VCaP (cell line): Measurements from ENCODE around the gene ZMYM4.

Experiments
- H3K27ac ChIP-seq: fragments of 450-650 bp; 2 replicates; pipeline ENCODE4 v1.5.1; 2017
- TF ChIP-seq, protein P1 (sequence below): fragments of 450-650 bp; conservative IDR thresholded peaks from 2 replicates; pipeline ENCODE4 v1.5.1; 2017; ENCODE audit warnings: mild to moderate bottlenecking, moderate library complexity

The ZMYM4 gene

DNA sequence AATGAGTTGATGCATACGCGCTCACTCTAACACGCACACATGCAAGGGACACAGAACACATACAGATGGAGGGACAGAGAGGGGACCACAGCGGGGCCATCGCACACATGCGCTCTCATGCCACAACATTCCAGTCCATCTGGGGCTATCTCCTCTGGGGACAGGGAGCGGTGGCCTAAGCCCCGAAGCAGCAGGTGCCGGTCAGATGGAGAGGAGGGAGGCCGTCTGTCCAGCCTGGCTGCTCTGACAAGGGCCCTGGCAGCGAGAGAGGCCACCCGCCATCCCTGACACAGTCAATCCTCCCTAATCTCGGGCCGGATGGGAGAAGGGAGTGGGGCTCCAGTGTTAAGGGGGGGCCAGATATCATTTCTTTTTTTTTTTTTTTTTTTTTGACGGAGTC is 165.2 kb downstream of the ZMYM4 start:
- TF ChIP-seq, protein P1, sequence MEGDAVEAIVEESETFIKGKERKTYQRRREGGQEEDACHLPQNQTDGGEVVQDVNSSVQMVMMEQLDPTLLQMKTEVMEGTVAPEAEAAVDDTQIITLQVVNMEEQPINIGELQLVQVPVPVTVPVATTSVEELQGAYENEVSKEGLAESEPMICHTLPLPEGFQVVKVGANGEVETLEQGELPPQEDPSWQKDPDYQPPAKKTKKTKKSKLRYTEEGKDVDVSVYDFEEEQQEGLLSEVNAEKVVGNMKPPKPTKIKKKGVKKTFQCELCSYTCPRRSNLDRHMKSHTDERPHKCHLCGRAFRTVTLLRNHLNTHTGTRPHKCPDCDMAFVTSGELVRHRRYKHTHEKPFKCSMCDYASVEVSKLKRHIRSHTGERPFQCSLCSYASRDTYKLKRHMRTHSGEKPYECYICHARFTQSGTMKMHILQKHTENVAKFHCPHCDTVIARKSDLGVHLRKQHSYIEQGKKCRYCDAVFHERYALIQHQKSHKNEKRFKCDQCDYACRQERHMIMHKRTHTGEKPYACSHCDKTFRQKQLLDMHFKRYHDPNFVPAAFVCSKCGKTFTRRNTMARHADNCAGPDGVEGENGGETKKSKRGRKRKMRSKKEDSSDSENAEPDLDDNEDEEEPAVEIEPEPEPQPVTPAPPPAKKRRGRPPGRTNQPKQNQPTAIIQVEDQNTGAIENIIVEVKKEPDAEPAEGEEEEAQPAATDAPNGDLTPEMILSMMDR: no peak

DNA sequence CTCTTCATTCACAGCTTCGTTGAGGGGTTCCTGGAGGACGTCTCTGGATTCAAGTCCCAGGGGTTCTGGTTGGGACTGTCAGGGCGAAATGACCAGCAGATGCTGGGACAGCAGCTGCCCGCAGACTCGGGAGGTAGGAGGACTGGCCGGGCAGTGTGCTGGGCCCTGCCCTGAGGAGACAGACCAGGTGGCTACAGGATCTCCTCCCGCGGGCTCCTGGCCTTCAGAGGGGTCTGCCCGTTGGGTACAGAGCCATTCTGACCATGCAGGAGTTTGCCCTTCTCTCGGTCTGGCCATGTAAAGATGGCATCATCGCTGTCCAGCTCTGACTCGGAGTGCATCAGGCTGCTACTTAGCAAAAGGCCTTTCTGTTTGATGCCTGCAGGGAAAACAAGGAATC is 166.2 kb downstream of the ZMYM4 start:
- TF ChIP-seq, protein P1: no peak
- no peak overlapping the region for H3K27ac ChIP-seq

More for the DNA sequence above, 165.2 kb downstream of the ZMYM4 start:
- no peak overlapping the region for H3K27ac ChIP-seq

DNA sequence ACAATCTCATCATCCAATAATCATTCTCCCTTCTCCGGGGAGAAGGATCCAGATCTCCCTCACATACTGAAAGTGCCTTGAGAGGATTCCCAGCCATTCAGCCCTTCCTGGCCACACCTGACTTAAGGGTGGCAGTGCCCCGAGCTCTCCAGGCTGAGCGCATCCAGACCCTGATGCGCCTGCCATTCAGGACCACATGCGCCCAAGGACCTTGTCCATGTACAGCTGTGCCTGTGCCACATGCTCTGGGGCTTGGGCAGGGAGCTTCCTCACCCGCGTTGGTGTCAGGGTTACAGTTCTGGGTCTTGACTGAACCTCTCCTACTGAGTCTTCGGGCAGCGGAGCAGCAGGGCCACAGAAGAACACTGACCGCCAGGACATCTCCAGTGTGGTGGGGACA is 167.6 kb downstream of the ZMYM4 start:
- H3K27ac ChIP-seq: no peak overlapping the region
- TF ChIP-seq, protein P1: no peak

DNA sequence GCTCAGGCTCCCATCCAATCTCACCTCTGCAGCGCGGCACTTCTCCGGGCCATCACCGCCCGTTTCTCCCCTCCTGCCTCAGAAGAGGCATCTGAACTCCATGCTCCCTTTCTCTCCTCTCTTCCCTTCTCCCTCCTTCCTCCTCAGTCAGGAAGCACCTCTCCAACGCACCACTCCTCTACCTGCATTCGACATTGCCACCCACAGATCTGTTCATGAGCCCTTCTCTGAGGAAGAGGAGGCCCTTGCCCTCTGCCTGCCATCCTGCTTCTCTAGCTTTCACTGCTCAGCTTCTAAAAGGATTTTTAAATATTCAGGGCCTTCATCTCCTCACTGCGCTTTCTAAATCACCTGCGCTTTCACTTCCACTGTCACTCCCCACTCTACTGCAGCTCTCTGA is 168.7 kb downstream of the ZMYM4 start:
- H3K27ac ChIP-seq: no peak overlapping the region
- TF ChIP-seq, protein P1: no peak

DNA sequence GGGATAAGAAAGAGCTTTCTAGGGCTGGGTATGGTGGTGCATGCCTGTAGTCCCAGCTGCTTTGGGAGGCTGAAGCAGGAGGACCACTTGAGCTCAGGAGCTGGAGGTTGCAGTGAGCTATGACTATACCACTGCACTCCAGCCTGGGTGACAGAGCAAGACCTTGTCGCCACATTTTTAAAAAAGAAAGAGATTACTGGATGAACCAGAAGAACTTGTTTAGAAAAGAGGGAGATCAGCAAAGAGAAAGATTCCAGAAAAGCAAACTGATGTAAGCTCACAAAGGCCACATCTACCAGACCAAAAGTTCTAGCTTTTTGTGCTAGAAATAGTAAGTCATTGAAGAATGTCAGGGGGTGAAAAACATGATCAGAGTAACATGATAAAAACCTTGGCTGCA is 171.1 kb downstream of the ZMYM4 start:
- TF ChIP-seq, protein P1: no peak
- H3K27ac ChIP-seq: peak overlapping the region; percentile 67

DNA sequence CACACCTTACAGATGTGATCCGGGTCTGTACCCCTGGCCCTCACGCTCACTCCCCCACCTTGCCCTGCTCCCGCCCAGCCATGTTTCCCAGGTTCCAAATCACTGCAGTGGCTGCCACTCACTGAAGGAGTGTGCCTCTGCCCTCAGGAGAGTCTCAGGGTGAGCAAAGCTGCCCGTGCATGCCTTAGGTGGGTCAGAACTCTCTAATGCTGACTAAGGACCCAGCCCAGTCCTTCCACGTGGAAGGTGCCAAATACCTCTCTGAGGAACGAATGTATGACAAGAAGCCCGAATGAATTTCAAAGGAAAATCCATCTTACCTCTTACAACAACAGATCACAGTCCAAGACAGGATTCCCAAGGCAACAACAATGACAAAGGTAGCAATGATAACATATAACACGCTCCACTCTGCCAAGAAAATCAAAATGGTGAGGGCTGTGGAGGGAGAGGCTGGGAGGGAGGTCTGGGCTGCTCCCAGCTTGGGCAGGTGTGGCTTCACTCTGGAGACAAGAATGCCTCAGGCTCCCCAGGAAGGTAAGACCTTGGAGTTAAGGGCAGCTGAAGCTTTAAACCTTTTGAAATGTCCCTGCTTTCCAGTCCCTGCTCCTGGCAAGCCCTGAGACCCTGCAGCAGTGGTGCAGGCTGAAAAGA is 173.5 kb downstream of the ZMYM4 start:
- peak overlapping the region; percentile 67 for H3K27ac ChIP-seq
- TF ChIP-seq, protein P1: no peak

DNA sequence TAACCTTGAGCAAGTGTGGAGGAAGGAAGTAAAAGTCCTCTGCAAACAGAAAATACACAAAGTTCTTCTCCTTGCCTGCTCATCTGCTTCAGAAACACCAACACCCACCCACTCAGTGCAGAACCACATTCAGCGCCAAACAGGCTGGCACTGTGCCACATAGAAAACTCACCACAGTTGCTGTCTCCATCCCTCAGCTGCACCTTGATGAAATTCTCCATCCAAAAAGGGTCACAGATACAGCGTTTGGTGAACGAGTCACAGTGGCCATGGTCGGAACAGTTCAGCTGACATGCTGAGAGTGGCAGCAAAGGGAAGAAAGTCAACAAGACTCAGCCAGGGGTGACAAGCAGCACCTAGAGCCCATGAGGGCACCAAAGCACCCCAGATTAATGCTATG is 174.2 kb downstream of the ZMYM4 start:
- peak overlapping the region; percentile 67 for H3K27ac ChIP-seq
- TF ChIP-seq, protein P1: no peak; the same call in 1 of the 2 replicates
